Measurements from ENCODE around the gene PLEKHO2.

Gene PLEKHO2

GRCh38 chr15:64825431-64826294 lies 16.1 kb upstream of the PLEKHO2 start, which contains the start of gene PIF1:
Gene PIF1, minus strand, starts transcription at chr15:64825647. Its CDS starts 1,312 bp downstream, at chr15:64824335.
- peak; percentile 98 for ATAC-seq
- no peak for TF ChIP-seq ESRRG (CRISPR knock-in tag; IDR thresholded peaks at IDR 0.05)
- TF ChIP-seq CSDC2 (CRISPR knock-in tag; IDR thresholded peaks at IDR 0.05) = no peak
- TF ChIP-seq ARNTL (CRISPR knock-in tag; IDR thresholded peaks at IDR 0.05; ENCODE audit: borderline replicate concordance, low read depth) = no peak
- TF ChIP-seq GLIS3 (CRISPR knock-in tag; IDR thresholded peaks at IDR 0.05) = no peak
- TF ChIP-seq ZNF8 (CRISPR knock-in tag; IDR thresholded peaks at IDR 0.05) = no peak
- TF ChIP-seq, protein P1, sequence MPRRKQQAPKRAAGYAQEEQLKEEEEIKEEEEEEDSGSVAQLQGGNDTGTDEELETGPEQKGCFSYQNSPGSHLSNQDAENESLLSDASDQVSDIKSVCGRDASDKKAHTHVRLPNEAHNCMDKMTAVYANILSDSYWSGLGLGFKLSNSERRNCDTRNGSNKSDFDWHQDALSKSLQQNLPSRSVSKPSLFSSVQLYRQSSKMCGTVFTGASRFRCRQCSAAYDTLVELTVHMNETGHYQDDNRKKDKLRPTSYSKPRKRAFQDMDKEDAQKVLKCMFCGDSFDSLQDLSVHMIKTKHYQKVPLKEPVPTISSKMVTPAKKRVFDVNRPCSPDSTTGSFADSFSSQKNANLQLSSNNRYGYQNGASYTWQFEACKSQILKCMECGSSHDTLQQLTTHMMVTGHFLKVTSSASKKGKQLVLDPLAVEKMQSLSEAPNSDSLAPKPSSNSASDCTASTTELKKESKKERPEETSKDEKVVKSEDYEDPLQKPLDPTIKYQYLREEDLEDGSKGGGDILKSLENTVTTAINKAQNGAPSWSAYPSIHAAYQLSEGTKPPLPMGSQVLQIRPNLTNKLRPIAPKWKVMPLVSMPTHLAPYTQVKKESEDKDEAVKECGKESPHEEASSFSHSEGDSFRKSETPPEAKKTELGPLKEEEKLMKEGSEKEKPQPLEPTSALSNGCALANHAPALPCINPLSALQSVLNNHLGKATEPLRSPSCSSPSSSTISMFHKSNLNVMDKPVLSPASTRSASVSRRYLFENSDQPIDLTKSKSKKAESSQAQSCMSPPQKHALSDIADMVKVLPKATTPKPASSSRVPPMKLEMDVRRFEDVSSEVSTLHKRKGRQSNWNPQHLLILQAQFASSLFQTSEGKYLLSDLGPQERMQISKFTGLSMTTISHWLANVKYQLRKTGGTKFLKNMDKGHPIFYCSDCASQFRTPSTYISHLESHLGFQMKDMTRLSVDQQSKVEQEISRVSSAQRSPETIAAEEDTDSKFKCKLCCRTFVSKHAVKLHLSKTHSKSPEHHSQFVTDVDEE (CRISPR knock-in tag; IDR thresholded peaks at IDR 0.05) = no peak
- TF ChIP-seq PPARA (CRISPR knock-in tag; IDR thresholded peaks at IDR 0.05; ENCODE audit: borderline replicate concordance) = no peak
- no peak for TF ChIP-seq PATZ1 (CRISPR knock-in tag; IDR thresholded peaks at IDR 0.05; ENCODE audit: borderline replicate concordance)

GRCh38 chr15:64828985-64829384 lies 12.7 kb upstream of the PLEKHO2 start:
- no peak for ATAC-seq
- no peak for TF ChIP-seq TOX (CRISPR knock-in tag; IDR thresholded peaks at IDR 0.05; ENCODE audit: borderline replicate concordance)
- no peak for TF ChIP-seq ESRRG (CRISPR knock-in tag; IDR thresholded peaks at IDR 0.05)
- TF ChIP-seq, protein P1 (CRISPR knock-in tag; IDR thresholded peaks at IDR 0.05) = no peak
- TF ChIP-seq ZFP3 (CRISPR knock-in tag; IDR thresholded peaks at IDR 0.05) = no peak
- TF ChIP-seq PATZ1 (CRISPR knock-in tag; IDR thresholded peaks at IDR 0.05; ENCODE audit: borderline replicate concordance) = no peak
- no peak for TF ChIP-seq ZNF565 (CRISPR knock-in tag; conservative IDR thresholded peaks at IDR 0.05; ENCODE audit: low read depth)
- no peak for TF ChIP-seq ZFP30 (CRISPR knock-in tag; IDR thresholded peaks at IDR 0.05)
- TF ChIP-seq CSRNP3 (CRISPR knock-in tag; IDR thresholded peaks at IDR 0.05) = no peak
- TF ChIP-seq TCF4 (CRISPR knock-in tag; IDR thresholded peaks at IDR 0.05; ENCODE audit: borderline replicate concordance) = no peak

DNA sequence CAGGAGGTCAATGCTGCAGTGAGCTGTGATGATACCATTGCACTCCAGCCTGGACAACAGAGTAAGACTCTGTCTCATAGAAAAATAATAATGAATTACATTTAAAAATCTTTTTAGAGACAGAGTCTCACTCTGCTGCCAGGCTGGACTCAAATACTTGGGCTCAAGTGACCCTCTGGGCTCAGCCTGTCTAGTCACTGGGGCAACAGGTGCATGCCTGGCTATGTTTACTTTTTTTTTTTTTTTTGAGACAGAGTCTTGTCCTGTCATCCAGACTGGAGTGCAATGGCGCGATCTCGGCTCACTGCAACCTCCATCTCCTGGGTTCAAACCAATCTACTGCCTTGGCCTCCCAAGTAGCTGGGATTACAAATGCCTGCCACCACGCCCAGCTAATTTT lies 8.0 kb upstream of the PLEKHO2 start:
- ATAC-seq = no peak
- TF ChIP-seq ZNF565 (CRISPR knock-in tag; conservative IDR thresholded peaks at IDR 0.05; ENCODE audit: low read depth) (no peak), PPARA (CRISPR knock-in tag; IDR thresholded peaks at IDR 0.05; ENCODE audit: borderline replicate concordance) (no peak), ESRRG (CRISPR knock-in tag; IDR thresholded peaks at IDR 0.05) (no peak), ARNTL (CRISPR knock-in tag; IDR thresholded peaks at IDR 0.05; ENCODE audit: borderline replicate concordance, low read depth) (no peak), ISL1 (CRISPR knock-in tag; IDR thresholded peaks at IDR 0.05) (no peak), BACH2 (CRISPR knock-in tag; IDR thresholded peaks at IDR 0.05; ENCODE audit: borderline replicate concordance) (no peak), TOX (CRISPR knock-in tag; IDR thresholded peaks at IDR 0.05; ENCODE audit: borderline replicate concordance) (no peak)
